K562 (cell line): ENCODE data around the gene KCTD1. TPM values are rescaled to one million over a fixed set of nuclear protein-coding genes. Genes with fewer than 3 reads are reported as not detected.

ENCODE experiments used
- ATAC-seq: fragments of 200-7000 bp; cut with Tn5 transposase; 3 replicates; pipeline ENCODE4 v1.9.1; 2020; ENCODE audit warnings: moderate library complexity
- BruUV-seq: library from RNA; stranded (reverse); fragments of 400-500 nt; replicated peaks from 2 replicates; lab custom pipeline; 2021; lab: Mats Ljungman, UMichigan
- CTCF ChIA-PET: fragments of 300-600 bp; formaldehyde crosslinking; extraction: SDS; loops from one replicate; lab custom pipeline; 2021; ENCODE audit warnings: low intra/inter-chr PET ratio; lab: Yijun Ruan, JAX
- POLR2A ChIA-PET: fragments of 300-600, 350-650 bp; sonication (Branson Sonifier 250); formaldehyde crosslinking; extraction: SDS; loops from one replicate; lab custom pipeline; 2021; ENCODE audit warnings: antibody characterized with exemption, inconsistent platforms; lab: Yijun Ruan, JAX
- DNase-seq, 4 experiments: peaks; one replicate each; pipeline versions ENCODE4 v3.0.0 to v3.0.0-alpha.2; 2011 to 2018; ENCODE audit warnings: low spot score in 3 of 4, mixed read lengths in 3 of 4; ENCODE audit errors: extremely low read depth in 1 of 4
- FAIRE-seq: peaks from 2 replicates; lab custom pipeline; 2011; peaks lifted over from hg19 to GRCh38; lab: Jason Lieb, UNC
- H2AFZ ChIP-seq: 2 replicates; pipeline ENCODE4 v1.6.0; 2011; ENCODE audit warnings: low read depth, low read length, control low read depth, inconsistent platforms
- H3K27ac ChIP-seq: fragments of 200-600 bp; 3 replicates; pipeline ENCODE4 v1.8.0; 2011; ENCODE audit warnings: low read depth, mild to moderate bottlenecking, control low read depth, inconsistent platforms, low read length, moderate library complexity, mixed read lengths; ENCODE audit errors: extremely low read depth
- H3K27me3 ChIP-seq, 2 experiments: fragments of 300-600 bp in 1 of 2; 2 replicates in 1 of 2; 3 replicates in 1 of 2; pipeline versions ENCODE4 v1.6.0 to v1.8.0; 2011; ENCODE audit warnings: inconsistent platforms in 2 of 2, low read length in 2 of 2, mild to moderate bottlenecking in 1 of 2, mixed read lengths in 1 of 2, moderate library complexity in 1 of 2; ENCODE audit not compliant: control insufficient read depth in 2 of 2, insufficient read depth in 2 of 2
- H3K36me3 ChIP-seq: fragments of 300-600 bp; 3 replicates; pipeline ENCODE4 v1.8.0; 2011; ENCODE audit warnings: mild to moderate bottlenecking, low read length, inconsistent platforms; ENCODE audit not compliant: control insufficient read depth, insufficient read depth
- H3K4me1 ChIP-seq, 2 experiments: fragments of 200-600 bp in 1 of 2; replicated peaks in 1 of 2; 2 replicates in 1 of 2; 3 replicates in 1 of 2; pipeline versions ENCODE4 v1.5.1 to v1.8.0; 2011; ENCODE audit warnings: inconsistent platforms in 2 of 2, low read length in 2 of 2, mild to moderate bottlenecking in 1 of 2, mixed read lengths in 1 of 2, moderate library complexity in 1 of 2; ENCODE audit not compliant: control insufficient read depth in 2 of 2, insufficient read depth in 2 of 2
- H3K4me2 ChIP-seq: 2 replicates; pipeline ENCODE4 v1.6.1; 2011; ENCODE audit warnings: low read length, control low read depth, inconsistent platforms, mixed read lengths; ENCODE audit not compliant: insufficient read depth
- H3K4me3 ChIP-seq: fragments of 200-600 bp; sonication (generic), shearing (Covaris generic); 2 replicates; pipeline ENCODE4 v1.5.1; 2016; ENCODE audit warnings: control low read depth, inconsistent platforms
- H3K79me2 ChIP-seq: fragments of 200-600 bp; 3 replicates; pipeline ENCODE4 v1.8.0; 2011; ENCODE audit warnings: low read length, inconsistent platforms; ENCODE audit not compliant: control insufficient read depth, insufficient read depth
- H3K9ac ChIP-seq, 2 experiments: 2 replicates each; pipeline versions ENCODE4 v1.6.0 to v1.6.1; 2011; ENCODE audit warnings: low read depth in 2 of 2, low read length in 2 of 2, control low read depth in 1 of 2, inconsistent platforms in 1 of 2, mild to moderate bottlenecking in 1 of 2, mixed read lengths in 1 of 2; ENCODE audit not compliant: insufficient read depth in 1 of 2
- H3K9me1 ChIP-seq: one replicate; pipeline ENCODE4 v1.6.0; 2011; ENCODE audit warnings: inconsistent platforms, mild to moderate bottlenecking, low read length, moderate library complexity; ENCODE audit not compliant: control insufficient read depth, insufficient read depth
- H3K9me3 ChIP-seq: replicated peaks from 2 replicates; pipeline ENCODE4 v1.5.1; 2011; ENCODE audit warnings: low read depth, low read length, inconsistent platforms; ENCODE audit not compliant: control insufficient read depth, insufficient read depth
- H4K20me1 ChIP-seq: replicated peaks from 2 replicates; pipeline ENCODE4 v1.6.1; 2011; ENCODE audit warnings: low read length, inconsistent platforms, mixed read lengths; ENCODE audit not compliant: control insufficient read depth, insufficient read depth
- ARID1B ChIP-seq: fragments of 450-650 bp; IDR thresholded peaks from 2 replicates; pipeline ENCODE4 v1.6.1; 2016; ENCODE audit warnings: antibody characterized with exemption, mild to moderate bottlenecking, inconsistent platforms
- ASH1L ChIP-seq: fragments of 450-650 bp; IDR thresholded peaks from 2 replicates; pipeline ENCODE4 v1.6.1; 2018; ENCODE audit warnings: borderline replicate concordance, mild to moderate bottlenecking, low read depth; ENCODE audit not compliant: partially characterized antibody
- FIP1L1 ChIP-seq: fragments of 200-400 bp; formaldehyde crosslinking; IDR thresholded peaks from 2 replicates; pipeline ENCODE4 v1.6.1; 2018; ENCODE audit warnings: mild to moderate bottlenecking, low read depth, low read length; ENCODE audit not compliant: poor library complexity, severe bottlenecking
- MAFG ChIP-seq: fragments of 450-650 bp; conservative IDR thresholded peaks from 2 replicates; pipeline ENCODE4 v1.6.1; 2016; ENCODE audit warnings: missing genetic modification characterization, missing compliant biosample characterization
- NFE2 ChIP-seq: IDR thresholded peaks from 2 replicates; pipeline ENCODE4 v1.6.1; 2014; ENCODE audit warnings: antibody characterized with exemption, low read depth
- PHF21A ChIP-seq: fragments of 450-650 bp; IDR thresholded peaks from 2 replicates; pipeline ENCODE4 v1.6.1; 2017; ENCODE audit warnings: low read depth, borderline replicate concordance
- RBM15 ChIP-seq: fragments of 200-400 bp; formaldehyde crosslinking; IDR thresholded peaks from 2 replicates; pipeline ENCODE4 v1.6.1; 2018; ENCODE audit warnings: mild to moderate bottlenecking, low read length, moderate library complexity; ENCODE audit not compliant: insufficient read depth
- RBM17 ChIP-seq: fragments of 200-400 bp; formaldehyde crosslinking; IDR thresholded peaks from 2 replicates; pipeline ENCODE4 v1.6.1; 2017; ENCODE audit warnings: low read depth, mild to moderate bottlenecking, low read length, borderline replicate concordance
- SLC30A9 ChIP-seq: fragments of 250-450 bp; sonication (Bioruptor Pico); IDR thresholded peaks from 2 replicates; pipeline ENCODE4 v1.8.0; 2022; ENCODE audit warnings: mild to moderate bottlenecking, moderate library complexity
- SP1 ChIP-seq: sonication (generic); formaldehyde crosslinking; IDR thresholded peaks from 2 replicates; pipeline ENCODE4 v1.8.1; 2022; ENCODE audit warnings: mild to moderate bottlenecking, missing genetic modification reagents
- SRF ChIP-seq, 2 experiments: fragments of 250-450, 450-650 bp in 1 of 2; sonication (Bioruptor Pico) in 1 of 2; sonication (generic) in 1 of 2; formaldehyde crosslinking; IDR thresholded peaks; 2 replicates each; pipeline versions ENCODE4 v1.5.0 to v1.5.1; 2020 to 2022; ENCODE audit warnings: mild to moderate bottlenecking in 1 of 2, missing genetic modification reagents in 1 of 2
- STAT5A ChIP-seq: IDR thresholded peaks from 2 replicates; pipeline ENCODE4 v1.6.1; 2012; ENCODE audit warnings: low read length, inconsistent platforms, borderline replicate concordance
- ZFP30 ChIP-seq: fragments of 250-450 bp; sonication (Bioruptor Pico); IDR thresholded peaks from 2 replicates; pipeline ENCODE4 v1.8.0; 2022; ENCODE audit warnings: moderate library complexity, mild to moderate bottlenecking, inconsistent platforms, borderline replicate concordance
- WGBS: fragments of 100-300 bp; shearing (Covaris generic); methylation state at CpG from one replicate; pipeline ENCODE4 v1.1.6; 2016; ENCODE audit warnings: low coverage, mixed read lengths; ENCODE audit not compliant: insufficient coverage; ENCODE audit errors: missing lambda C conversion rate; 5-methylcytosine and 5-hydroxymethylcytosine counted together
- in situ Hi-C: fragments of 300-500 bp; cut with MboI; formaldehyde crosslinking; loops from 4 replicates; pipeline ENCODE4 v1.15.0; 2018; ENCODE audit warnings: inconsistent platforms, mixed read lengths
- intact Hi-C: fragments of 100-400 bp; cut with micrococcal nuclease; formaldehyde crosslinking; loops from 2 replicates; pipeline ENCODE4 v1.14.2; 2022
- polyA plus RNA-seq, 8 experiments: library from polyadenylated mRNA; depleted of rRNA in 4 of 8; stranded (reverse) in 5 of 8; unstranded in 3 of 8; fragments of >200 nt; fragmentation: Nextera tagmentation in 2 of 8; fragmentation: Illumina TruSeq in 1 of 8; extraction: Ambion mirVana in 2 of 8; extraction: Trizol in 1 of 8; gene quantifications; 2 replicates each; pipeline versions ENCODE4 v1.2.1 to v1.2.3, GENCODE V29; 2011 to 2014; ENCODE audit warnings: inconsistent platforms in 1 of 8, missing spikeins in 1 of 8
- total RNA-seq, 7 experiments: library from RNA; depleted of rRNA in 6 of 7; stranded (reverse); fragments of >200 nt in 6 of 7; fragmentation: Illumina TruSeq in 2 of 7; extraction: Trizol in 2 of 7; gene quantifications; 2 replicates each; pipeline versions ENCODE4 v1.2.1 to v1.2.3, GENCODE V29; 2011 to 2021; ENCODE audit warnings: low replicate concordance in 1 of 7
- TF ChIP-seq, protein P1 (sequence below), 2 experiments: fragments of 450-650 bp in 1 of 2; sonication (generic) in 1 of 2; formaldehyde crosslinking in 1 of 2; IDR thresholded peaks in 1 of 2; conservative IDR thresholded peaks in 1 of 2; 2 replicates each; pipeline versions ENCODE4 v1.6.1 to v1.8.1; 2016 to 2023; ENCODE audit warnings: mild to moderate bottlenecking in 2 of 2, moderate library complexity in 2 of 2, inconsistent platforms in 1 of 2, missing genetic modification reagents in 1 of 2

The KCTD1 gene
- total and polyA plus RNA-seq, 9 of the 15 experiments (the other 6 are each of a cell fraction or from before 2014, with no cell fraction given) = not detected

DNA sequence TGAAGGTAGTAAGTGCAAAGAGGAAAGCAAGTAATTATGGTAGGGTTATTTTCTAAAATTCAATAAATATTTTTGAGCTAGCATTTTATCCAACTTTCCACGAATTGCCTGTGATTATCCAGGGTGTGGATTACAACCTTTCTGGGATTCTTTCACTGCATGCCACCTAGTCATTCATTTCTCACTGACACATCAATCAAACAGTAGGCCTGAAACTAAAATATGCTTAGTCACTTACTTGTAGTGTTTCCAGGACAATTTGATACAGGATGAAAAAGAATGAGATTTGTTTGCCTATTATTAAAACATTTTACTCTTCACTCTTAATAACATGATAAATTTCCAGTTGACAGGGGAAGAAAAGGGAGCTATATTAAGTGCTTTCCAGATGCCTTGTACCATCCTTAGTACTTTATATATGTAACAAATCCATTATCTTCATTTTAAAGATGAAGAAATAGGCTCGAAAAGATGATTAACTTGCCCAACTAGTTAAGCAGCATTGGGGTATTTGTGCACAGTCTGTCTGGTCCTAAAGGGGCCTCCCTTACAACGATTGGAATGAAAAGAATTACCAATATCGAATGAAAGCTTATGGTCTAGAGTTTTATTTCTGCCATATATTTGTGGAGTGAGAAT, 70.4 kb downstream of the KCTD1 start:
- no TSS peak for BruUV-seq
- CTCF ChIA-PET = no interaction called here

DNA sequence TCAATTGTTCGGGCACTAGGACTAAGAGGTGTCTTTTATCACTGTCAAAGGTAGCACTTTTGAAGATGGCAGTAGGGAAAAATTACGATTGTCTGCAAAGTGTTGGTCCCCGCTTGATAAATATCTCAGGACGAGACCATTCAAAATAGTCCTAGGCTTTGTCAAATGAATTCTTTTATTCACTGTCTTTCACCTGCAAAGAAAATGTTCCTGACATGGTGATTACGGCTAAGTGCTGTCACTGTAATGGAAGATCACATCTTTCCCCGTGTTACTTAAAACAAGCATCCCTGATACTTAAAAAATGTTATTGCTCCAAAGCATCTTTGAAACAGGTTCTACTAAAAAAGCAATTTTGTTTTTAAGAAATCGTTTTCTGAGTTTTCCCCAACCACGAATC, 71.7 kb downstream of the KCTD1 start:
- no peaks in the 10 kb centered on the region for H3K9me1 ChIP-seq
- under 1% methylated on average over 8 of the region's 8 CpGs for WGBS
- FAIRE-seq = no peak
- CTCF ChIA-PET = no interaction called here
- no TSS peak for BruUV-seq
- H3K79me2 ChIP-seq = no peaks in the 10 kb centered on the region
- H3K36me3 ChIP-seq = no peaks in the 10 kb centered on the region
- H3K4me2 ChIP-seq = no peak overlapping the region
- H2AFZ ChIP-seq = no peak overlapping the region; the same call in 1 of the 2 replicates
- in situ Hi-C loops (no loop called here), intact Hi-C loops (no loop called here)
- no peak for TF ChIP-seq RBM17
- TF ChIP-seq SRF (CRISPR knock-in tag; IDR thresholded peaks at IDR 0.05) = no peak
- no peak for TF ChIP-seq ASH1L
- TF ChIP-seq ZFP30 (CRISPR knock-in tag) = no peak
- no peak for TF ChIP-seq FIP1L1
- TF ChIP-seq, protein P1, sequence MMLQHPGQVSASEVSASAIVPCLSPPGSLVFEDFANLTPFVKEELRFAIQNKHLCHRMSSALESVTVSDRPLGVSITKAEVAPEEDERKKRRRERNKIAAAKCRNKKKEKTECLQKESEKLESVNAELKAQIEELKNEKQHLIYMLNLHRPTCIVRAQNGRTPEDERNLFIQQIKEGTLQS (IDR thresholded peaks at IDR 0.05) = no peak
- TF ChIP-seq, protein P1 (CRISPR knock-in tag; conservative IDR thresholded peaks at IDR 0.05) = no peak
- no peak for TF ChIP-seq ARID1B
- TF ChIP-seq PHF21A = no peak
- no peak for TF ChIP-seq STAT5A
- peaks cover 0 to 3% of the 10 kb centered on the region in 2 experiments; a peak in 1 of 5 replicates for H3K4me1 ChIP-seq
- DNase-seq = no peak
- H4K20me1 ChIP-seq = 0 out of 2 replicates have a peak, but pooled peaks cover 4% of the 10 kb centered on the region
- no peak overlapping the region for H3K4me3 ChIP-seq
- H3K27ac ChIP-seq = no peak overlapping the region
- ATAC-seq = no peak
- no peaks in the 10 kb centered on the region for H3K9me3 ChIP-seq
- H3K9ac ChIP-seq = no peak overlapping the region
- POLR2A ChIA-PET = no interaction called here
- no peaks in the 10 kb centered on the region; a peak in 2 of 5 replicates for H3K27me3 ChIP-seq

More for the DNA sequence above, 70.4 kb downstream of the KCTD1 start:
- no peak for TF ChIP-seq RBM15
- no peak for TF ChIP-seq SP1 (CRISPR knock-in tag)
- 0 out of 2 replicates have a peak, but pooled peaks have one; percentile 11 for TF ChIP-seq NFE2
- no peak for TF ChIP-seq SLC30A9 (CRISPR knock-in tag)
- 0 out of 2 replicates have a peak, but pooled peaks have one; percentile 37 for TF ChIP-seq MAFG (tag)
- no peaks in the 10 kb centered on the region for H3K9me1 ChIP-seq
- in situ Hi-C loops = no loop called here
- H3K4me2 ChIP-seq = no peak overlapping the region
- H3K9ac ChIP-seq = no peak overlapping the region
- POLR2A ChIA-PET = no interaction called here
- H4K20me1 ChIP-seq = no peaks in the 10 kb centered on the region
- intact Hi-C loops = no loop called here
- FAIRE-seq (no peak), ATAC-seq (no peak), DNase-seq (no peak)
- no peaks in the 10 kb centered on the region for H3K79me2 ChIP-seq
- peaks cover 0 to 3% of the 10 kb centered on the region in 2 experiments; a peak in 1 of 5 replicates for H3K4me1 ChIP-seq
- H3K27ac ChIP-seq = no peak overlapping the region
- no peak overlapping the region for H3K4me3 ChIP-seq
- 0% methylated on average over 4 of the region's 4 CpGs for WGBS
- H3K36me3 ChIP-seq = no peaks in the 10 kb centered on the region
- H3K9me3 ChIP-seq = no peaks in the 10 kb centered on the region
- H3K27me3 ChIP-seq = no peaks in the 10 kb centered on the region; a peak in 1 of 5 replicates
- no peak overlapping the region for H2AFZ ChIP-seq
